Measurements from ENCODE around the gene PLCB4.

DNA sequence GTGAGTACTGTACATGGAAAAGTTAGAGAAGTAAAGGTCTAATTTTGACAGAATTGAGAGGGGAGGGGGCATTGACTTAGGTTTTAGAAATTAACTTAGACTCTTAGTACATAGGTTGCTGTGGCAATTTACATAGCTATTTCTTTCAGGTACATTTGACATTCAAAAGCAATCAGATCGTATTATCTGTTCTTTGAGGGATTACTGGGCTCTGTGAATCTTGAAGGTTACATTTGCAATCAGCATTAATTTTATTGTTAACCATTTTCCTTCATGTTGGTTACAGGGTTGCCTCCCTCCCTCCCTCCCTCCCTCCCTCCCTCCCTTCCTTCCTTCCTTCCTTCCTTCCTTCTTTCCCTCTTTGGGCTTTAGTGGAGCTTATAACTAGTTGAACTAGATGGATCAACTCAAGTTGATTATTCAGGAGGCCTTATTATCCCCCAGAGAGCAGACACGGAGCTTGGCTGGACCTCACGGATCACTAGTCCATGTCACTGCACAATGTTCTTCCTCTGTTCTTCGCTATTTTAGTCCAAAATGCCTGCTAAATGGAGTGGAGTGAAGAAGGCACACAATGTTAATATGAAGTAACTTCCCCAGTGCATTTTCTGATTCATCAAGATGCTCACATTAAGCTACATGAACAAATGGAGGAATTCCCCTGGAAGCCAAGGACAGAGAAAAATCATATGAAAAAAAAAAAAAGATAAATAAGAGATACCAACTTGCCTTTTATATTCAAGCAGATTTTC, 87.8 kb downstream of the PLCB4 start:
- TF ChIP-seq CTCF (conservative IDR thresholded peaks at IDR 0.05; ENCODE audit: low read length) (no peak), EZH2phosphoT487 (IDR thresholded peaks at IDR 0.05; ENCODE audit: borderline replicate concordance, low read depth, low read length) (no peak)

All from OCI-LY7 (cell line).